ENCODE results near the gene KCNJ8.
"Not testable (repeated sequence)": the region's sequence is repeated elsewhere in the genome, so short reads cannot be mapped to it uniquely, and the experiment has no call there.

Gene KCNJ8

DNA sequence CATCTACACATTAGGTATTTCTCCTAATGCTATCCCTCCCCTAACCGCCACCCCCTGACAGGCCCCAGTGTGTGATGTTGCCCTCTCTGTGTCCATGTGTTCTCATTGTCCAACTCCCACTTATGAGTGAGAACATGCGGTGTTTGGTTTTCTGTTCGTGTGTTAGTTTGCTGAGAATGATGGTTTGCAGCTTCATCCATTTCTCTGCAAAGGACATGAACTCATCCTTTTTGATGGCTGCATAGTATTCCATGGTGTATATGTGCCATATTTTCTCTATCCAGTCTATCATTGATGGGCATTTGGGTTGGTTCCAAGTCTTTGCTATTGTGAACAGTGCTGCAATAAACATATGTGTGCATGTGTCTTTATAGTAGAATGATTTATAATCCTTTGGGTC is 8.2 kb upstream of the KCNJ8 start:
- not testable (repeated sequence) for DNase-seq

DNA sequence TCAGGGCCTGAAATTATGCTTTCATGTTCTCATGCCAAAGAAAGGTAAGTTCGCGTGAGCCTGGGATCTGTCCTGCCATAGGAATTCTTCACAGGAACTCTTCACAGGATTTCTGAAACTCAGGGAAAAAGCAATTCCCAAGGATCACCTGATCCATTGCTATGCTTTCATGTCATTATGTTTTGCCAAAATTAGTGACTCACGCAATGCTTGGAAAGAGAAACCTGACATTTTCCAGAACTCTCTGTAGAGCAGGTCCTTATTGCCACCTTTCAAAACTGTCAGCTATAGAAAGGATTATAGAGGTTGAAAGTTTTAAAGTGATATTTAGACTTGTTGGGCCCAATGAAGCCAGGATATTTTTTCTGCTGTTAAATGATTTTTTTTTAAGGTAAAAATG is 6.3 kb upstream of the KCNJ8 start:
- no peak for DNase-seq

DNA sequence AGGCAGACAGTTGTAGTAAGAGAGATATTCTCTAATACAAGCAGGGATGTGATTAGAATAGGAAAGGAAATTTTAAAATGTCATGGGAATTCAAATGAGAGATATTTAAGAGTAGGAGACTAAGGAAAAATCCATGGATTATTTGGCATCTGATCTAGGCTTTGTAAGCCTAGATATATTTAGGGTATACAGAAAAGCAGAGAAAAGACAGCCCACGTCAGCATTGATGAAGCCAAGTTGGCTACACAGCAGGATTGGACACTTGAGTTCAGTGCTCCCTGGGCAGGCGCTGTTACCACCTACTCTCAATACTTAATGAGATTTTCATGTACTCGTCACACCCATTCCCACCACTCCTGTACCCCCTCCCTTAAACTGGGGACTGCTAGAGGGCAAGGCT is 1.7 kb upstream of the KCNJ8 start:
- DNase-seq: no peak

DNA sequence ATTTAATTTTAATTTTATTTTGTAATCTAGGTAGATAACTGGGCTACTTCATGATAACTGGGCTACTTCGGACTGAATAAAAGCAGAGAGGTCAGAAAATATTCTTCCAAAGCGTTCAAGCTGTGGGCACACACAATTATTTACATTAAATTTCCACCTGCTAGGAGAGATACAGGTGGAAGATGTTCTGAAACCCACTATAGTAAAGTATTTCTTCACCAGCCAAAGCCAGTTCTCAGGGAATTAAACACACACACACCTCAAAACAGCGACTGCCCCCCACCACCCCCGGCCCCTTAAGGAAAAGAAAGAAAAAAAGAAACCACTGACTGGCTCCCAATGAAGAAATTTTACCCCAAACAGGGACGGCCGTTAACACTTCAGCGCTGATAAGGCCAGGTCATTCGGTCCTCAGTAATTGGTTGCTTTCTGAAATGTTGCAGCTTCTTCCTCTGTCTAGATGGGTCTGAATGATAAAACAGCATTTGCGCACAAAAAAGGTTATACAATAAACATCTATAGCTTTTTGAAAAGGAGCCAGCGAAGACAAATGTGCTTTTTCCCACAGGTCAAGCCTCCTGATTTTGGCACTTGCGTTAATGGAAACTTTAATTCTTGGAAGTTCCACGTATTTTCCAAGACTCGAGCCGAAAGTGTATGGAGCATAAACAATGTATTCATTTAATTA is 771 bp upstream of the KCNJ8 start:
- no peak for DNase-seq

DNA sequence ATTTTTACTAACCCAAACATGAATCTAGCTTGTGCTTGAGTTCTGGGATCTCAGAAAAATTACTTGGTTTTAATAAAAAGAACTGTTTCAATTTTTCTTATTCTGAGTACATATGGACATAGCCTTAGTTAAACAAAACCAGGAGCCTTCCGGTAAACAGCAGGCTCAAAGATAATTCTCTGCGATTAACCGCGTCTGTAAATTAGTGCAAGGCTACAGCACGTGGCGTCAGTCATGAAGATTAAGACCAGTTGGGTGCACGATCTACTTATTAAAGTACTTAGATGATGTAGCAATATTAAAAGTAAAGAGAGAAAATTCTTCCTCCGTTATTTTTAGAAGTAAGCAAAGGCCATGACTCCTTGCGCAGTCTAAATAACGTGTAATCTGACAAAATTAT is 700 bp downstream of the KCNJ8 start:
- DNase-seq: no peak

DNA sequence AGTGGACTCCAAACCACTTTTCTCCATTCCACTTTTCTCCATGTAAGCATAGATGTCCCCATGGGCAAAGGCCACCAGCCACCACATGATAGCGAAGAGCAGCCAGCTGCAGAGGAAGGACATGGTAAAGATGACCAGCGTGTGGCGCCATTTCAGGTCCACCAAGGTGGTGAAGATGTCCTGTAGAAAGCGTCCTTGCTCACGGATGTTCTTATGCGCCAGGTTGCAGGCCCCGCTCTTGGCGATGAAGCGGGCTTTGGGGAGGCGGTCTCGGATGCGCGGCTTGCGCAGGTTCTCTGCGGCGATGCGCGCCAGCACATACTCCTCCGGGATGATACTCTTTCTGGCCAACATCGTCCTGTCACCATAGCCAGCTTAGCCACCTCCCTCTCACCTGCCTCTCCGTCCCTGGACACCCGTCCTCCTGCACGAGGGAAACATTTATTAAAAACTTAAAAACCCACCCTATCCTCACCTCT is 1.2 kb downstream of the KCNJ8 start:
- no peak for DNase-seq

DNA sequence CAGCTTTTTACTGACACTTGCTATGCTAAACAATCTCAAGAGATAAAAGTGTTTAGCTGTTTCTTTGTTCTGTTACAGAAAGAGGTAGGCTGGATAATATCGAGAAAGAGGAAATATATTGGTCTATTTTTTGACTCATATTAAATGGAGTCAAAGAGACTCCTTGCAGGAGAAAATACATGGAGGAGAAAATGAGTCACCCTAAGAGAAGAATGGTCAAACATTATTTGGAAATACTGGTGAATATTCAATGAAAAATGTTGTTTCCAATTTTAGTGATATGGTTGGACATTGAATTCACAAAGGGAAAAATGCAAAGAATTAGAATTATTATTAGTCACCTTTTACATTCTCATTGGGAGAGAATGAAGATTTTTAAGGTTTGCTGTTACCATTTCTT is 3.2 kb downstream of the KCNJ8 start:
- no peak for DNase-seq

DNA sequence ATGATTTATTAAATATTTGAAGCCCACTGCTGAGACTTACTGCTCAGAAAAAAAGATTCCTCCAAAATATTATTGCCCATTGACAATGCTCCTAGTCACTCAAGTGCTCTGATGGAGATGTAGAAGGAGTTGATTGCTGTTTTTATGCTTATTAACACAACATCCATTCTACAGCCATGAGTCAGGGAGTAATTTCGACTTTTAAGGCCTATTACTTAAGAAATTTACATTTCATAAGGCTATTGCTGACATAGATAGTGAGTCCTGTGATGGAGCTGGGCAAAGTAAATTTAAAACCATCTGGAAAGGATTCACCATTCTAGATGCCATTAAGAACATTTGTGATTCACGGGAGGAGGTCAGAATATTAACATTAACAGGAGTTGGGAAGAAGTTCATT is 5.2 kb downstream of the KCNJ8 start:
- no peak for DNase-seq

DNA sequence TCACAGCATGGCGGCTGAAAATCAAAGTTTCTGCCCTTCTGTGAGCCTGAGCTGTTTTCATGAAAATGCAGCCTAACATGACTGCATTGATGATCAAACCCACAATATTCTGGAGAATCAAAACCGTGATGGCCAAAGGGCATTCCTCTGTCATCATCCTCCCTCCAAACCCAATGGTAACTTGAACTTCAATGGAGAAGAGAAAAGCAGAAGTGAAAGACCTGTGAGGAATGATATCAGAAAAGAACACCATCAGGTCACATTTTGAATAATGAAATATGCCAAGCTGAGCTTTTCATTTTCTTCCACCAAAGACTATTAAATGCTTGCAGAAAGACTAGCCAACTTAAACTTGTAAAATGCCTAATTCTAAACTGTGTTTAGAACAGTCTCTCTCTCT is 8.1 kb downstream of the KCNJ8 start:
- no peak for DNase-seq

DNA sequence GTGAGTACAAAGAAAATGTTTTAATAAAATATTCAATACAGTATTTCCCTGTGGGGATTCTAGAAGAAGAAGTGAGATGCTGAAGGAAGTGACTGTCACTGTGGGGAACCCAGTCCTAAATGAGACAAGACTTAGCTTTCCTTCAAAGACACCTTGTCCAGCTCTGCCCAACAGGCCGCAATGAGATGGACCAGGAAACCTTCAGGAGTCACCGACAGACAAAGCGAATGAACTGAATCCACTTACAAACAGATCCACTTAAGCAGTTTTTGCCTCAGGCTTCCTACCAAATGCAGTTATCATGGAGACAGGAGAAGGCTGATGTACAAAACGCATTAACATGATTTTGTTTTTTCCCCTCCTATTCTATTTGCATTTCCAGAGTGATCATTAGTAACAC is 9.6 kb downstream of the KCNJ8 start:
- no peak for DNase-seq

DNA sequence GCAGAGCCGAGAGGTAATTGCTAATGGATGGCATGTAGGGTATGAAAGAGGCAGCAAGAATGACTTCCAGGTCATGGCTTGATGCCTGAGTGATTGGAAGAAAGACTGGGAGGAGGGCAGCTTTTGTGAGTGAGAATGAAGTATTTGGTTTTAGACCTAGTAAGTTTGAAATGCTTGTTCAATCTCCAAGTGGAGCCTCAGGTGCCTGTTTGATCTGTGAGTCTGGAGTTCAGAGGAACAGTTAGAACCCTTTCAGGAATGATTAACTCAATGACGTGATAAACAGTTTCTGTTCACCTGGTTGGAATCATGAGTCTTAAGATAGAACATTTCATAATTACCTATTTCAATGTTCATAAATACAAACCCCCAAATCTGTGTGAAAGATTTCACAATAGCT is 10.4 kb downstream of the KCNJ8 start:
- DNase-seq: no peak

DNA sequence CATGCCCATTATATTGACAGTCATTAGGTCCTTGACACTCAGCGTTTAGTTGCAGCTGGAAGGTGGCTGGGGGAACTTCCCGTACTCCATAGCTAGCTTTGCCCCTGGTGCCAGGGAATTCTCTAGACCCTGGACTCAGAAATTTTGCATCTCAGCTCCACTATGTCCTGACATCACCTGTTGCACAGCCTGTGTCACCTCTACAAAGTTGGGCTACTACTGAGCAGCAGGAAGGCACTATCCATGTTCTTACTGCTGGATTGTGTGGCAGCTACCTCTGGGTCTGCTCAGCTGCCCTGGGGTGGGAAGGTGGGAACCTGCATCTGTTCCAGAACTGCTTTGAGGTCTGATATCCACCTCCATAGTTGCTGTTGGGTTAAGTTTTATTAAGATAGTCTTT is 11.0 kb downstream of the KCNJ8 start:
- DNase-seq: no peak

DNA sequence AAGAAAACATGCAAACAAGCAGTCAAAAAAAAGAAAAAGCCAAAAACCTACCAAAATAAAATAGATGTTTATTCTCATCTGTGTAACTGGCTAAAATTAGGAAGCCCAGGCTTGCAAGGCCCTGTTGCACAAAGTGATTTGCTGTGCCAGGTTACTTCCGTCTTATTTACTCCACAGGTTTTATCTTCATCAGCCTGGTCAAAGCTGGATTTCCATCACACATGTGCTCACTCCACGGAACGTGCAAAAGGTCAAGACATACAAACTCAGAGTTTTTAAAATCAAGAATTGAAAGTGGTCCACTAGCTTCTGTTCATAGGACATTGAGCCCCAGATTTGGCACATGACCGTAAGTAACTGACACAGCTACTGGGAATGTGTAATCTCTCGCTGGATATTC is 14.8 kb downstream of the KCNJ8 start:
- DNase-seq: no peak

DNA sequence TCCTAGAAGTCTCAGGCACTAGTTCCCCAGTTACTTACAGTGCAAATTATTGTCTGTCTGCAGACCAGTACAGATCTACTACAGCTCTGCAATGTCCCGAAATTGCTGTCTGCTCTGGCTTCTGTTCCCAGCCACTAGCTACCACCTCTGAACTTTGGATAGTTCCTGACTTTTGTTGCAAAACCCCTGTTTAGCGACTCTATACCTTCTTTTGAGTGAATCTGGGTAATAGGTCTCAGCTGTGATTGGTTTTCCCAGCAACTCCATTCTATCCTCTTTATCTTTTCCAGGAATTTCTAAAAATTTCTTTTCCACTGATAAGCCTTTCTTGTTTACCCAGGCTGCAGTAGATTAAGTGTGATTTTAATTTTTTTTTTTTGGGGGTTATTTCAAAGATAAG is 16.8 kb downstream of the KCNJ8 start:
- no peak for DNase-seq

DNA sequence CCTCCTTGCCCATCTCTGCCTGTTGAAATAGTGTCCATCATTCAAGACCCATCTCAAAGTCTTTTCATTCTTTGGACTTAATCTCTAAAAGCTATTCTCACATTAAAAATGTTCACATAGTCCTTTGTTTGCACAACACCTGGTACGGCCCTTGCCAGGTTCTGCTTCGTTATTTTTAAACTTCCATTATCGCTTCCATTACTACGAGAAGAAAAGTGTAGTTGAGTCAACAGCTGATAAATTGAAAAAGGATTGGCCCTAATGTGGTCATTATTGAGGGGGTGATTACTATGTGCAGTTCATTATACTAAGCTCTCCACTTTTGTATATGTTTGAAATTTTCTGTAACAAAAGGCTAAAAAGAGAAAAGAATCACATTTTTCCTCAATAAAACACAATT is 17.8 kb downstream of the KCNJ8 start:
- DNase-seq: no peak

DNA sequence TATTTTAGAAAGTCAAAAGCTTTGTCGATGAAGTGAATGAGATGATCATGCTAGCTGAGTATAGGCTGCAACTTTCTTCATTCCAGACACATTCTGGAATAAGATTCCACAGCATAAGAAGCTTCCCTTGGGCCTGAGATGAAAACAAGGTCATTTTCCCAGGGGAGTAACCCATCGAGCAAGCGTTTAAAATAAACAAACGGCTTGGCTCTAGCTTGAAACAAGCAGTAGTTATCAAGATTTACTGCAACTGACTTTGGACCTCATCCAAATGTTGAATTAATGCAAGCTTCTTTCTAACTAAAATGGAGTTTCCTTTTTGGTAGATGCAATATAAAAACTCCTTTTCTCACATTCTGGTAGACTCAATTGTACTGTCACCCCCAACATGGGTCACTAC is 23.0 kb downstream of the KCNJ8 start:
- DNase-seq: no peak

DNA sequence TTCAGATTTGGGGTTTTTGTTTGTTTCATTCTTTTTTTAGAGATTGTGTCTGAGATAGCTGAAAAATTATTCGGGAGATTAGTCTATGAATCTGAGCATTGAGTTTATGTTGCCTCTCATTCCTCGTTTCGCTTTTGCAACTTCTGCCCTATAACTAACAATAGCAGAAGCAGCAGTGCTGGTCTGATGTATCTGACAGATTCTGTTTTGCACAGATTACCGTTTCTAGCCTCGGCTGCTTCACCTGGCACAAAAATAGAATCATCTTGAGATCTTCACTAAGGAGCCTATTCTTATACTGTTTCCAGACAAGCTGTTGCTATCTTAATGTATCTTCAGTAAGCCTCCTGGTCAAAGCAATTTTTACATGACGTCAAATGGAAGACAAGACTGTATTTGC is 29.2 kb downstream of the KCNJ8 start:
- no peak for DNase-seq

DNA sequence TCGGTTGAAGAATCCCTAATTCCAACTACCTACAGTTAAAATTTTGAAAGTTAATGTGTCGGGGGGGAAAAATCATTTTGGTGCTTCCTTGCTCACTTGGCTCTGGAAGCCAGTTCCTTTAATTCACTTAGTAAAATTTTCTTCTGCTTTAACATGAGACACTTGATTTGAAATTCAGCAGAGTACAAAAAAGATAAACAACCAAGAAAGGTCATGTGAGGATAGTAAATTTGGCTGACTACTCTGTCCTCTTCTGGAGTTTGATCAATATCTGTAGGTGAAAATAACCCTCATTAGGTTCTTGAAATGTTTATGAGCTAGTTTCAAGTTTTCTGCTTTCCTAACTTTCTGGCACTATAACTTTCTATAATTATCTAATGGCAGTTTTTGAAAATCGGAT is 43.4 kb downstream of the KCNJ8 start:
- no peak for DNase-seq

DNA sequence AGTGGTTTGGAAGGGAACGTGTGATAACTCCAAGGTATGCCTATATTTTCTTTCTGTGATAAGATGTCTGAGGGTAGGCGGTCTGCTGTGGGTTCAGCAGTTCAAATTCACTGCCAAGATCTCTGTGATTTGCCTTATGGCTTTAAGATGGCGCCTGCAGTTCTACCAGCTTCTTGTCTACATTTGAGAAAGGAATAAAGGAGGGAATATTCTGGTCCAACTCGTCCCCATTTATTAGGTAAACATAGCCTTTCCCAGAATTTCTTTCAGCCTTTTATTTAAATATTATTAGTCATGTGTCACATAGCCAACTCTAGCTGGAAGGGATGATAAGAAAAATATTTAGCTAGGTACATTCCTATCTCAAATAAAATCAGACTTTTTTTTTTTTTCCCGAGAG is 48.8 kb downstream of the KCNJ8 start:
- DNase-seq: no peak

DNA sequence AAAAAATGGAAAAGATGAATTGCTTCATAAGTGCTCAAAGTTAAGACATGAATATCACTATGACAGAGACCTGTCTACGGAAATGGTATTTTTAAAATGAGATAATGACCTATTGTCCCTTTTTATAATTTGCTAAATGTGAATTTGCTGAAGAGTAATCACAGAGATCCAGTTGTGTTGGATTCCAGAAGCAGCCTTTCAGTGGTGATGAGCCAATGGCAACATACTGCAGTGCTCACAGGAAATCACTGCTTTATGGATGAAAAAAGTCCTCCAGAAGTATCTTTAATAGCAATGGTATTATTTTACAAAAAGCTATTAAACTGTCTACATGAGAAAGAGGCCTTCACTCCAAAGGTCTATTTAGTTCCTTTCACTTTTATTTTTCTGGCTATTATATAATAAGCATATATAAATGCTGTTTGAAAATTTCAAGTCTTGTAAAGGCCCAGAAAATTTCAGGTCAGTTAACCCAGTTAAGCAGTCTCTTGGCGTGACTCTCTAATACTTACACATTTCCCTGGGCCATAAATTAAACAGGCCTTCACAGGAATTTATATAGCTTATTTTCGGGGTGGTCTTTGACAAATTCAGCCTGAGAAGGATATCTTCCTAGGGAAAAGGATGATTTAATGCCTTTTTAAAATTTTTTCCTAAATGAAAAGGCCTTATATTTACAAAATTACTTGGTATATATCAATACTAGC is 55.4 kb downstream of the KCNJ8 start:
- DNase-seq: no peak

DNA sequence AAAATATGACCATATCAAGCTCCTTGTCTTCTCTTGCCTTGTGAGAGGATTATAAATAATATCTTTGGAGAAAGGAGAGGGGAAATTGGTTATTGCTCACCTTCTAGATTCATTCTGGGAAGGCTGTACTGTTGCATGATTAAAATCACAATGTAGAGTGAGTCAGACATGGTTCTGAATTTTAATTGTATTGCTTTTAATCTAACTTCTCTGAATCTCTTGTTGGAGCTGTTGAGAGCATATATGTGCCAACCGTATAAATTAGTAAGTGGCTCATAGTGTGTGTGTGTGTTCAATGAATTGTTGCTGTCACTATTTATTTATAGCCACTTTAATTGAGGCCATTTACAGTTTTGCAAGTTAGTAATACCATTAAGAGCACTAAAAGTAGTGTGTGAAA is 56.1 kb downstream of the KCNJ8 start:
- DNase-seq: no peak

DNA sequence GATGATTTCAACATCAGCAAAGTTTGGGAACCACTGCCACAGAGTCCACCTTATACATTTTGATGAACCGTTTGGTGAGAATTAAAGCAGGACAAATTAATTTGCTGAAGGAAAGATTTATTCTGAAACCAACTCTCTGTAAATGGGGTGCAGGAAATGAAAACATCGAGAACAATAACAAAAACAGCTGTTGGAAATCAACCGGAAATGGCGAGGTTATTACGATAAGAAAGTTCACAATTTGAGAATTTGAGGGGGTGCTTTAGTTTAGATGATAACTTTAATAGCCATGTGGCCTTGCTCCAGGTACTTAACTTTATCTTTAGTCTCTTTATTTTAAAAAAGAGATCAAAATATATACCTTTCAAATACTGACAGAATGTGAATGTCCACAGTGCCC is 56.7 kb downstream of the KCNJ8 start:
- DNase-seq: no peak

DNA sequence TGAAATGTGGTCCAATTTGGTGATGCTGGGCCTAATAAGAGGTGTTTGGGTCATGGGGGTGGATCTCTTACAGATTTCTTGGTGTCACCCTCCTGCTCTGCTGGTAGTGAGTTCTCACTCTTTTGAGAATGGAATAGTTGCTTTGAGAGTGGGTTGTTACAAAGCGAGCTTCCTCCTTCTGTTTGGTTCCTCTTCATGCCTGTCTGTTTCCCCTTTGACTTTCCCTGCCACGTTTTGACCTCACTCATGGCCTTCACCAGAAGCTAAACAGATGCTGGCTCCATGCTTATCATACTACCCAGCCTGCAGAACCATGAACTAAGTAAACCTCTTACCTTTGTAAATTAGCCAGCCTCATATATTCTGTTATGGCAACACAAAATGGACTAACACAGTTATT is 59.1 kb downstream of the KCNJ8 start:
- DNase-seq: no peak

Data from KG1 (cell line).